Small intestine (tissue), 7 donors: ENCODE measurements around the gene SLC16A1. TPM values are rescaled to one million over a fixed set of nuclear protein-coding genes. Genes with fewer than 3 reads are reported as not detected.
A peak's percentile ranks its signal among the peaks of the same experiment; 100 is the strongest.

Experiments used
- DNase-seq, 2 donors: peaks; one replicate each; pipeline versions ENCODE4 v3.0.0 to v3.0.0-alpha.2; 2013
- FAIRE-seq: peaks from 2 replicates; lab custom pipeline; 2012; peaks lifted over from hg19 to GRCh38; lab: Jason Lieb, UNC
- H3K27ac ChIP-seq, 3 donors: one replicate each; pipeline ENCODE4 v1.5.1; 2013; ENCODE audit warnings: low read length in 2 of 3, mild to moderate bottlenecking in 2 of 3, control low read depth in 1 of 3, inconsistent platforms in 1 of 3, low read depth in 1 of 3, moderate library complexity in 1 of 3
- H3K27me3 ChIP-seq, 3 donors: one replicate each; pipeline ENCODE4 v1.6.1; 2013; ENCODE audit warnings: low read length in 3 of 3, inconsistent platforms in 1 of 3; ENCODE audit not compliant: control insufficient read depth in 3 of 3, insufficient read depth in 3 of 3
- H3K36me3 ChIP-seq, 3 donors: one replicate each; pipeline ENCODE4 v1.6.1; 2013; ENCODE audit warnings: low read length in 3 of 3, inconsistent platforms in 1 of 3, low read depth in 1 of 3, mild to moderate bottlenecking in 1 of 3, moderate library complexity in 1 of 3; ENCODE audit not compliant: control insufficient read depth in 3 of 3, insufficient read depth in 2 of 3
- H3K4me1 ChIP-seq, 3 donors: one replicate each; pipeline ENCODE4 v1.6.1; 2013; ENCODE audit warnings: low read length in 2 of 3, inconsistent platforms in 1 of 3, low read depth in 1 of 3, mild to moderate bottlenecking in 1 of 3, moderate library complexity in 1 of 3; ENCODE audit not compliant: control insufficient read depth in 3 of 3, insufficient read depth in 2 of 3
- H3K4me3 ChIP-seq, 3 donors: one replicate each; pipeline ENCODE4 v1.5.1; 2013; ENCODE audit warnings: low read length in 3 of 3, control low read depth in 1 of 3, inconsistent platforms in 1 of 3, low read depth in 1 of 3, mild to moderate bottlenecking in 1 of 3, moderate library complexity in 1 of 3
- H3K9me3 ChIP-seq, 2 donors: one replicate each; pipeline ENCODE4 v1.6.1; 2013; ENCODE audit warnings: low read depth in 1 of 2, low read length in 1 of 2; ENCODE audit not compliant: control insufficient read depth in 2 of 2, insufficient read depth in 1 of 2
- WGBS, 3 donors: extraction: QIAGEN DNeasy Blood & Tissue Kit; methylation state at CpG; one replicate each; pipeline ENCODE4 v1.1.7; 2013; 5-methylcytosine and 5-hydroxymethylcytosine counted together
- polyA plus RNA-seq, 4 donors: library from polyadenylated mRNA; stranded (reverse) in 3 of 4; unstranded in 1 of 4; fragments of 200-250 nt in 3 of 4; fragments of 120-200 nt in 1 of 4; gene quantifications; one replicate each; pipeline versions ENCODE4 v1.2.1 to v1.2.3, GENCODE V29; 2013
- donor health status: healthy with polysubstance abuse.
- donor health status: control.
- donor health status: control.
- donor health status: Bipolar disorder and iron deficiency.
- donor health status: healthy.

The SLC16A1 gene
- polyA plus RNA-seq, 4 donors = 6.8 to 29.9 (median 14.6) TPM

GRCh38 chr1:112992780-112993179, 36.8 kb upstream of the SLC16A1 start:
- Histone ChIP-seq H3K4me1 (no peaks in the 10 kb centered on the region), H3K9me3 (no peaks in the 10 kb centered on the region), H3K4me3 (no peak overlapping the region), H3K27me3 (no peaks in the 10 kb centered on the region), H3K36me3 (peaks cover 0 to 2% (median 0%) of the 10 kb centered on the region in 3 donors), H3K27ac (no peak overlapping the region)
- FAIRE-seq = no peak
- whole genome bisulfite sequencing, 3 donors = 52 to 72% (median 52%) methylated on average over 1 of the region's 1 CpG
- no peak for DNase-seq

- Histone ChIP-seq H3K27me3 (no peaks in the 10 kb centered on the region), H3K9me3 (no peaks in the 10 kb centered on the region), H3K36me3 (no peaks in the 10 kb centered on the region), H3K4me3 (no peak overlapping the region), H3K4me1 (no peaks in the 10 kb centered on the region), H3K27ac (no peak overlapping the region)
- WGBS, 3 donors = 95 to 99% (median 95%) methylated on average over 4 of the region's 4 CpGs
- FAIRE-seq (no peak), DNase-seq (no peak)
Observed at GRCh38 chr1:112991402-112992120, 35.6 kb upstream of the SLC16A1 start.

- 90 to 93% (median 92%) methylated on average over 7 of the region's 7 CpGs for WGBS, 3 donors
- Histone ChIP-seq H3K27ac (no peak overlapping the region), H3K9me3 (no peaks in the 10 kb centered on the region), H3K27me3 (no peaks in the 10 kb centered on the region), H3K4me1 (no peaks in the 10 kb centered on the region), H3K4me3 (no peak overlapping the region), H3K36me3 (peaks cover 0 to 5% (median 0%) of the 10 kb centered on the region in 3 donors)
- FAIRE-seq = no peak
- DNase-seq = no peak
Observed at GRCh38 chr1:112990271-112990670, 34.3 kb upstream of the SLC16A1 start.

GRCh38 chr1:112988367-112988766, 32.4 kb upstream of the SLC16A1 start:
- WGBS, 3 donors = 77 to 83% (median 80%) methylated on average over 1 of the region's 1 CpG
- no peaks in the 10 kb centered on the region for H3K27me3 ChIP-seq
- H3K27ac ChIP-seq = no peak overlapping the region

GRCh38 chr1:112985123-112985522, 29.1 kb upstream of the SLC16A1 start:
- H3K27ac ChIP-seq = no peak overlapping the region
- WGBS, 3 donors = 64 to 72% (median 65%) methylated on average over 2 of the region's 2 CpGs
- no peaks in the 10 kb centered on the region for H3K4me1 ChIP-seq
- no peaks in the 10 kb centered on the region for H3K27me3 ChIP-seq
- no peaks in the 10 kb centered on the region for H3K9me3 ChIP-seq
- peaks cover 0 to 5% (median 0%) of the 10 kb centered on the region in 3 donors for H3K36me3 ChIP-seq
- DNase-seq = no peak
- H3K4me3 ChIP-seq = no peak overlapping the region
- no peak for FAIRE-seq

More at GRCh38 chr1:112988367-112988766, 32.4 kb upstream of the SLC16A1 start:
- DNase-seq (peak in 1 of 2 donors; percentile 56), FAIRE-seq (no peak)
- Histone ChIP-seq H3K36me3 (peaks cover 0 to 5% (median 0%) of the 10 kb centered on the region in 3 donors), H3K4me3 (no peak overlapping the region), H3K9me3 (no peaks in the 10 kb centered on the region), H3K4me1 (no peaks in the 10 kb centered on the region)

GRCh38 chr1:112983537-112984131, 27.6 kb upstream of the SLC16A1 start:
- no peaks in the 10 kb centered on the region for H3K4me1 ChIP-seq
- H3K27me3 ChIP-seq = no peaks in the 10 kb centered on the region
- H3K4me3 ChIP-seq = no peak overlapping the region
- FAIRE-seq (no peak), DNase-seq (no peak)
- H3K36me3 ChIP-seq = peaks cover 0 to 5% (median 0%) of the 10 kb centered on the region in 3 donors
- H3K27ac ChIP-seq = no peak overlapping the region
- 79 to 84% (median 82%) methylated on average over 6 of the region's 6 CpGs for WGBS, 3 donors
- no peaks in the 10 kb centered on the region for H3K9me3 ChIP-seq

- WGBS, 3 donors = 76 to 97% (median 92%) methylated on average over 5 of the region's 5 CpGs
- Histone ChIP-seq H3K4me1 (no peaks in the 10 kb centered on the region), H3K27ac (no peak overlapping the region), H3K4me3 (no peak overlapping the region), H3K36me3 (peaks cover 0 to 5% (median 0%) of the 10 kb centered on the region in 3 donors), H3K9me3 (no peaks in the 10 kb centered on the region), H3K27me3 (no peaks in the 10 kb centered on the region)
- DNase-seq = no peak
- no peak for FAIRE-seq
Observed at GRCh38 chr1:112982853-112983536, 27.0 kb upstream of the SLC16A1 start.

- 87 to 93% (median 90%) methylated on average over 2 of the region's 2 CpGs for WGBS, 3 donors
- FAIRE-seq = no peak
- Histone ChIP-seq H3K36me3 (peaks cover 0 to 5% (median 0%) of the 10 kb centered on the region in 3 donors), H3K27ac (no peak overlapping the region), H3K27me3 (no peaks in the 10 kb centered on the region), H3K9me3 (no peaks in the 10 kb centered on the region), H3K4me1 (no peaks in the 10 kb centered on the region), H3K4me3 (no peak overlapping the region)
- DNase-seq = no peak
Observed at GRCh38 chr1:112982328-112982727, 26.3 kb upstream of the SLC16A1 start.
